ENCODE results near the gene OSBPL9.
"Not testable (repeated sequence)": the region's sequence is repeated elsewhere in the genome, so short reads cannot be mapped to it uniquely, and the experiment has no call there.

Gene OSBPL9

DNA sequence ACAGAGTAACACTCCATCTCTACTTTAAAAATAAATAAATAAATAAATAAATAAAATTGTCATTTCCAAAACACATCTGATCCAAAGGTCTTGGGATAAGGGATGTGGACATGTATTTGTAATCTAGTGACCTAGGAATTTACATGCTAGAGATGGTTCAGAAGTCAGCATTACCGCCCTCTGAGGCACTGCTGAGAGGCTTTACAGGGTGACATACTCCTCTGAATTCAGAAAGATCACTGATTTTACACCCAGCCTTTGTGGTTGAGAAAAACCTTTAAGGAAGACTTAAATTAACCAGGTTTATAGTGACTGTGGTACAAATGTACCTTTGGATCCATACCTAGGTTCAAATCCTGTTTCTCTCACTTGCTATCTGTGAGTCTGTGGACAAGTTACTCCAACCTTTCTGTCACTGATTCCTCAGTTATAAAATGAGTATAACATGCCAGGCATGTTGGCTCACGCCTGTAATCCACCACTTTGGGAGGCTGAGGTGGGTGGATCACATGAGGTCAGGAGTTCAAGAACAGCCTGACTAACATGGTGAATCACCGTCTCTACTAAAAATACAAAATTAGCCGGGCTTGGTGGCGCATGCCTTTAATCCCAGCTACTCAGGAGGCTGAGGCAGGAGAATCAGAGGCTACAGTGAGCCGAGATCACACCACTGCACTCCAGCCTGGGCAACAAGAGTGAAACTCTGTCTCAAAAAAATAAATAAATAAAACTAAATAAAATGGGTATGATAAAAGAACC lies 20.1 kb downstream of the OSBPL9 start:
- DNase-seq (ENCODE audit: low read depth in 2 of 2), result no peak

GRCh38 chr1:51638350-51638749 lies 21.5 kb downstream of the OSBPL9 start:
- no peak for DNase-seq (ENCODE audit: low read depth in 2 of 2)

GRCh38 chr1:51639694-51640093 lies 22.8 kb downstream of the OSBPL9 start:
- no peak for DNase-seq (ENCODE audit: low read depth in 2 of 2)

DNA sequence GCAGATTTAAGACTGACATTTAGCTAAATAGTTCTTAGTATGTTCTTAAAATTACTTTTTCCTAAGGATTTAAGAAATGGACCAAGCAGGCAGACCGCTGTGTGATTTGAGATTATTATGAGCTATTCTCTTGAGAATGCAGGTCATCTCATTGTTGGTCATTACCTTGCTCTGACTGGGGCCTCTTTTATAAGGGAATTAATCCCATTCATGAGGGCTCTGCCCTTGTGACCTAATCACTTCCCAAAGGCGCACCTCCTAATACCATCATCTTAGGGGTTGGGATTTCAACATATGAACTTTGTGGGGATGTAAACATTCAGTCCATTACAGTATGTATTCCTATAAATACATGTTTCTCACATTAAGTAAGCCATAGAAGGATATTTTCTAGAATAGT lies 24.2 kb downstream of the OSBPL9 start:
- DNase-seq (ENCODE audit: low read depth in 2 of 2), result no peak

GRCh38 chr1:51642739-51643142 lies 25.8 kb downstream of the OSBPL9 start:
- DNase-seq (ENCODE audit: low read depth in 2 of 2), result no peak

DNA sequence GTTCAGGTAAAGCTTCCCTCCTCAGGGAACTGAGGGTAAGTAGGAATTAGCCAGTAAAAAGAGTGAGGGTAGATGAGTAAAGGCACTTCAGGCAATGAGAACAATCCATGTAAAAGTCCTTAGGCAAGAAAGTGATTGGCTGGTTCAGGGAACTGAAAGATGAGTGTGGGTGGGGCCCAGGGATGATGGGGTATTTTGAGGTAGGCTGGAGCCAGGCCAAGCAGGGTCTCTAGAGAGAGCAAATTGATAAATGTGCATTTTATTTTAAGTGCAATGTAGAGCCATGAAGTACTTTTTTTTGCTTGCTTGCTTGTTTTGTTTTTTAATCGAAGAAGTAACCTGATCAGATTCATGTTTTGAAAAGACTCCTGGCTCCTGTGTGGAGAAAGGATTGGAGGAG lies 26.5 kb downstream of the OSBPL9 start:
- DNase-seq (ENCODE audit: low read depth in 2 of 2), result no peak

- no peak for DNase-seq (ENCODE audit: low read depth in 2 of 2)
These were observed 27.1 kb downstream of the OSBPL9 start for GRCh38 chr1:51644020-51644419.

DNA sequence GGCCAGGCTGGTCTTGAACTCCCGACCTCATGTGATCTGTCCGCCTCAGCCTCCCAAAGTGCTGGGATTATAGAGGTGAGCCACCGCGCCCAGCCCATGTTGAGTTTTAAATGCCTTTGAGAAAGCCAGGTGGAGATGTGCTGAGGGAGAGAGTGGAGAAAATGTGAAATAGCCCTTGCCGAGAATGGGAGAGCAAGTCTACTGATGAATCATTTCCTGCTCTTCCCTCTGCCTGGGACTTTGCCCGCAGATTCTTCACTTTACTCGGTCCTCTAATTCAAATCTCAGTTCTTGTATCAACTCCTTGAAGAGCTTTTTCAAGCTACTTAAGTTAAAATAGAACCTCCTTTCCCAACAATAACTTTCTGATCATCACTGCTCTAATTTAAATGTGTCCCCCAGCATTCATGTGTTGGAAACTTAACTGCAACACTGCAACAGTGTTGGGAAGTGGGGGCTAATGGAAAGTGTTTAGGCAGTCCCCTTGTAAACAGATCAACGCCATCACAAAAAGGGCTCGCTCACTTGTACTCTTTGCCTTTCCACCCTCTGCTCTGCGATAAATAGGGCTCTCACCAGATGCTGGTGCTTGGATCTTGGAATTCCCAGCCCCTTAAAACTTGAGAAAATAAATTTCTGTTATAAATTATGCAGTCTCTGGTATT lies 27.8 kb downstream of the OSBPL9 start:
- no peak for DNase-seq (ENCODE audit: low read depth in 2 of 2)

GRCh38 chr1:51646592-51646991 lies 29.7 kb downstream of the OSBPL9 start:
- not testable (repeated sequence) for DNase-seq (ENCODE audit: low read depth in 2 of 2)

DNA sequence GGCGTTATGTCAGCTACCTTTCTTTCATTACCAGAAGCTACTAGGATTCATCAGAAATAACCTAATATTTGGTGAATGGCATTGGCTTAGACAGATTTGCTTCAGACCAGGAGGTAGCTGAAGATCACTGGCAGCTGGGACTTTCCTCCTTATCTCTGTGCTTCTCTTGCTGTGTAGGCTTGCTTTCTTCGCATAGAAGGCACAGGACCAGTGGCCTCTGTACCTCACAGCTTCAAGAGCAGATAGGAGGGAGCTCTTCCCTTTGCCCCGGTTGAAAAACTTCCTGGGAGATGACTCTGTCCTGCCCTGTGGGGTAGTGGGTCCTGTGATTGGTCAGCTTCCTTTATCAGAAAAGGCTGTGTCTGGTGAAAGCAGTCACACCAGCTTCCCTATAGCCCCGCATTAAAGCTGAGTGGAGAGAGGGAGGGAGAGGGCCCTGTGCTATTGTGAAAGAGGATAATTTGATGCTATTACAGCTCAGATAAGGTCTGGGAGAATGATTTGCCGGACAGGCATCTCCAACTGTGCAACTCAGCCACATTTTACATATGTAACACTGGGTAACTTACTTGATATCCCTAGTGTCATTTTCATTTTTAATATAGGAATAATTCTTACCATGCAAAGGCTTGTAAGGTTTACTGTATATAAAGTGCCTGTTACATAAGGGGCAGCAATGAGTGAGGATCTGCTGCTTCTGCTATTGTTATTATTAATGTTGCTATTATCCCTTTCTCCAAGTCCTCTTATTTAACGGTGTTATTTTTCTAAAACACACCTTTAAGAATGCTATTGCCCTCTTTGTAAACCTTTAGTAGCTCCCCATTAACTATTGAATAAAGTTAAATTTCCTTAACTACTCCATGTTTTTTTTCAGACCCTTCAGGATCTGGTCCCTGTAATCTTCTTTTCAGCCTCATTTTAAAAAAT lies 31.6 kb downstream of the OSBPL9 start:
- DNase-seq (ENCODE audit: low read depth in 2 of 2), result no peak

GRCh38 chr1:51649593-51650091 lies 32.8 kb downstream of the OSBPL9 start:
- DNase-seq (ENCODE audit: low read depth in 2 of 2), result no peak

DNA sequence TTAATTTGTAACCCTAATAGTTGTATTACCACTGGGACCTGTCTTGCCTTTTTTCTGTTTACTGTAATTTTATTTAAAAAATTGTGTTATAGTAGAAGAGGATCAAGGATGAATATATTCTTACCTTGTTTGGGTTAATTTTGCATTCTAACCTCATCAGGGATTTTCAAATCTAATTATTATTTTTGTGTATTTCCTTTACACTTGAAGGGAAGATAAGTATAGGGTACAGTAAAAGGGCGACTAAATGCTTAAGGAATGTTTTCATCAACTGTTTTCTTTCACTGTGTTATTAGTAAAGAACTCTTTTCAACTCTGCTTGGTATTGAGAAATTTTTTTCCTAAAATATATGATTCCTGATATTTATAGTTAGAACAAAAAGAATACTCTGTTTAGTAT lies 33.3 kb downstream of the OSBPL9 start:
- no peak for DNase-seq (ENCODE audit: low read depth in 2 of 2)

DNA sequence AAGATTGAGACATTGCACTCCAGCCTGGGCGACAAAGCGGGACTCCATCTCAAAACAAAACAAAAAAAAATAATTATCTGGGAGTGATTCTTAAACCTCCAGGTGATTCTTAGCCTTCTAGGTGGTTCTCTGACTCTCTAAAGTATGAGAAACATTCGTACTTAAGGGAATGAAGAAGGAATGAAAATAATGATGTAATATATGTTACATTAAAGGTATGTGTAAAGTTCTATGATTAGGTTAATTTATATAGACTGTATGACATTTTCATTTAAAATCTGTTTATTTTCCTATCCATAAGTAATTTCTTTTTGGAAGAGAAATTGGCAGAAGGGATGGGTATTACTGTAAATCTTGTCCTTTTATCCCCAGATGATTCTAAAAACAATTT lies 34.7 kb downstream of the OSBPL9 start:
- DNase-seq (ENCODE audit: low read depth in 2 of 2), result no peak

- DNase-seq (ENCODE audit: low read depth in 2 of 2), result no peak
These were observed 35.7 kb downstream of the OSBPL9 start for GRCh38 chr1:51652599-51652998.

DNA sequence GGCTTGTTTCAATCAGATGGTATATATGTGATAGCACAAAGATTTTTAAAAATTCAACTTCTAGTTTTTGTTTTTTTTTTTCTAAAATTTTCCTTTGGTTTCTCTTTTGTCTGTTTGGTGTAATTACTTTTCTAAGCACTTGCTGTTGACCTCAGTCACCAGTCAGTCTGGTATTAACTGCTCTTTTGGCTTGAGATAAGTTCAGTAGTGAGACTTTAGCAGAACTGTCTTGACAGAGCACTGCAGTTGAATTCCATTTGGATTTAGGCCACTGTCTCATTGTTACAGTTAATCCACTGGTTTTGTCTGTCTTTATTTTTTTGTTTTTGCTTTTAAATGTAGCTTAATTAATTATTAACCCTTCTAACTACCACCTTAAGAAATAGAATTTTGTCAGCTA lies 36.2 kb downstream of the OSBPL9 start:
- DNase-seq (ENCODE audit: low read depth in 2 of 2), result no peak

DNA sequence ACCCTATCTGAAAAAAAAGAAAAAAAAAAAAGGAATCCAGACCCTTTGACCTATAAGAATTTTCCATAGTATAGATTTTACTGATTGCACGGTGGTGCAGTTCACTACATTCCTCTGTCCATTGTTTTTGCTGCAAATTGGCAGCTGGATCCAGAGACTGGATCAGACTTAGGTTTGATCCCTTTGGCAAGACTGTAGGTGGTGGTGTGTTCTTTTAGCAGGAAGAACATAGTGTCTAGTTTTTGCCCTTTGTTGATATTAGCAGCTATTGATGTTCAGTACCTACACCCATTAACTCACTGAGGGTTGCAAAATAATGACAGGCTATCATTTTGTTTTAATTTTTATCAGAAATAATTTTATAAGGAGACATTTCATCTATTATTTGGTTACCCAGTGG lies 37.1 kb downstream of the OSBPL9 start:
- no peak for DNase-seq (ENCODE audit: low read depth in 2 of 2)

GRCh38 chr1:51656374-51656773 lies 39.5 kb downstream of the OSBPL9 start:
- DNase-seq (ENCODE audit: low read depth in 2 of 2), result no peak

DNA sequence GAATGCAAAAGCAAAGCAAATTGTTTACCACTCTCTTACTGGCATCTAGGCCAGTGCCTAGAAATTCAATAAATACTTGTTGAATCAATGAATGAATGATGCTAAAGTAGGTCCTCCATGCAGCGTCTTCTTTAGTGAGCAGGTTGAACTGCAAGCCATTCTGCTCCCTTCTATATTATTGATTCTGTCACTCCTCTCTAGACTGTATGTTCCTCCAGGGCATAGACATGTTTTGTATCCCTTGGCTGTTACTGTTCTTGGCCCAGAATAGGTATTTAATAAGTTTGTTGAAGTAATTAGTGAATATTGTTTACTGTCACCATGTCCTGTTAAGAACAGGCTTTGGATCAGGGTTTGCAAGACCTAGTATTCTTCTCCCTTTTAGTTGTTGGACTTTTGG lies 43.7 kb downstream of the OSBPL9 start:
- no peak for DNase-seq (ENCODE audit: low read depth in 2 of 2)

- no peak for DNase-seq (ENCODE audit: low read depth in 2 of 2)
These were observed 44.2 kb downstream of the OSBPL9 start for GRCh38 chr1:51661081-51661518.

DNA sequence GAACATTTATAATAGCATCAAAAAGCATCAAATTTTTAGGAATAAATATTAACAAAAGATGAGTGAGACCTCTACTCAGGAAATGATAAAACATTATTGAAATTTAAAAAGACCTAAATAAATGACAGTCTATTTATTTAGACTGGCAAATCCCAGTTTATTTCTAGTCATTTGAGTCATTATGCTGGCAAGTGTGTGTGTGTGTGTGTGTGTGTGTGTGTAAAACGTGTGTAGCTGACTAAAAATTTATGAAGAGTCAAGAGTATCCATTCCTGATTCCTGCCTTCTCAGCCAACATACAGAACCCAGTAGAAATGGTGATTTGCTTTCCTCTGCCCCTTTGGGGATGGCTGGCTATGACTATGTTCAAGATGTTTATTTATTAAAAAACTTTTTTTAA lies 46.2 kb downstream of the OSBPL9 start:
- DNase-seq (ENCODE audit: low read depth in 2 of 2), result no peak

DNA sequence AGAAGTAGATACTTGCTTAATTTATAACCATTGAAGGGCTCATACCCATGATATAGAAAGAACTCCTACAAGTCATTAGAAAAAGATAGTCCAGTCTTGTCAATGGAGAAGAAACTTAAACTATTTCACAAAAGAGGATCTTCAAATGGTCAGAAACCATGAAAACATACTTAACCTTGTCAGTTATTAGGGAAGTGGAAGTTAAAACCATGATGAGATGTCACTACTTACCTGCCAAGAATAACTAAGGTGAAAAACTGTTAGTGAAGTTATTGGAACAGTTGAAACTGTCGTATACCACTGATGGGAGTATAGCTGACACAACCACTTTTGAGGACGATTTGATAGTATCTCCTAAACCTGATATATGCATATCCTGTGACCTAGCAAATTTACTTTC lies 46.8 kb downstream of the OSBPL9 start:
- DNase-seq (ENCODE audit: low read depth in 2 of 2), result no peak
